IPS DF 6.9 (cell line): ENCODE measurements around the gene GDPD1.
"Not testable (repeated sequence)": the region's sequence is repeated elsewhere in the genome, so short reads cannot be mapped to it uniquely, and the experiment has no call there.

Experiments used
- DNase-seq: peaks from one replicate; pipeline ENCODE4 v3.0.0-alpha.2; 2013; ENCODE audit warnings: low read depth, low spot score
- H3K27ac ChIP-seq: one replicate; pipeline ENCODE4 v1.5.1; 2013; ENCODE audit warnings: low read length, control low read depth
- H3K27me3 ChIP-seq: 2 replicates; pipeline ENCODE4 v1.6.1; 2013; ENCODE audit warnings: mild to moderate bottlenecking, low read length; ENCODE audit not compliant: control insufficient read depth, insufficient read depth
- H3K36me3 ChIP-seq: 2 replicates; pipeline ENCODE4 v1.6.1; 2013; ENCODE audit warnings: low read length; ENCODE audit not compliant: control insufficient read depth, insufficient read depth
- H3K4me1 ChIP-seq: 2 replicates; pipeline ENCODE4 v1.6.1; 2013; ENCODE audit warnings: low read length; ENCODE audit not compliant: control insufficient read depth, insufficient read depth
- H3K4me3 ChIP-seq: 2 replicates; pipeline ENCODE4 v1.5.1; 2013; ENCODE audit warnings: mild to moderate bottlenecking, low read length
- H3K9me3 ChIP-seq: 2 replicates; pipeline ENCODE4 v1.6.1; 2013; ENCODE audit warnings: low read length, inconsistent platforms; ENCODE audit not compliant: control insufficient read depth, insufficient read depth
- WGBS: extraction: QIAGEN DNeasy Blood & Tissue Kit; methylation state at CpG from one replicate; pipeline ENCODE4 v1.1.7; 2013; ENCODE audit warnings: mixed read lengths, missing lambda C conversion rate; ENCODE audit not compliant: insufficient read length, insufficient coverage; 5-methylcytosine and 5-hydroxymethylcytosine counted together

GDPD1 gene

DNA sequence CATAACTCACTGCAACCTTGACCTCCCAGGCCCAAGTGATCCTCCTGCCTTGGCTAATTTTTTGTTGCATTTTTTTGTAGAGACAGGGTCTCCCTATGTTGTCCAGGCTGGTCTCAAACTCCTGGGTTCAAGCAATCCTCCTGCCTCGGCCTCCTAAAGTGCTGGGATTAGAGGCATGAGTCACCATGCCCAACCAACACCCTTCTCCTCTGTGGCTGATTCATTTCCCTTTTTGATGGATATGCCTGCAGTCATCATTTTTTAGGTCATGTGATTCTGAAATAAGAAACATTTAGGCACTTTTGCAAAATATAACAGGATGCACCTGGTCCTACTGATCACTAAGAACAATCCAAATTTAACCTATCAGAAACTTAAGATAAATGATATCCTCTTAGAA, 67.1 kb downstream of the GDPD1 start:
- WGBS, result no CpG with 5 or more reads among the region's 1 CpG
- Histone ChIP-seq H3K27ac (no peak overlapping the region), H3K4me1 (no peaks in the 10 kb centered on the region; the same call in 1 of the 2 replicates)

DNA sequence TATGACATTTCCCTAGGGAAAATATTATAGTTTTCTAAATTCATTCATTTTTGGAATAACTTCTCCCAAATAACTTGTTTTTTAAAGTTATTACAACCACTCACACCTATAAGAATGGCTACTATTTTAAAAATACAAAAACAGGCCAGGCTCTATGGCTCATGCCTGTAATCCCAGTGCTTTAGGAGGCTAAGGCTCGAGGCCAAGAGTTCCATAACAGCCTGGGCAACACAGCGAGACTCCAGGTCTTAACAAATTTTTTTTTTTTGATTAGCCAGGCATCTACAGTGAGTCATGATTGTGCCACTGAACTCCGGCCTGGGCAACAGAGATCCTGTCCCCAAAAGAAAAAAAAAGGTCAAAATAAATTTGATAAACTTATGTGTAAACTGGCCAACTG, 67.6 kb downstream of the GDPD1 start:
- no peak overlapping the region for H3K4me3 ChIP-seq

More for the DNA sequence above, 67.1 kb downstream of the GDPD1 start:
- H3K9me3 ChIP-seq, result no peaks in the 10 kb centered on the region
- no peak for DNase-seq
- no peaks in the 10 kb centered on the region for H3K36me3 ChIP-seq
- H3K4me3 ChIP-seq, result no peak overlapping the region
- no peaks in the 10 kb centered on the region for H3K27me3 ChIP-seq

DNA sequence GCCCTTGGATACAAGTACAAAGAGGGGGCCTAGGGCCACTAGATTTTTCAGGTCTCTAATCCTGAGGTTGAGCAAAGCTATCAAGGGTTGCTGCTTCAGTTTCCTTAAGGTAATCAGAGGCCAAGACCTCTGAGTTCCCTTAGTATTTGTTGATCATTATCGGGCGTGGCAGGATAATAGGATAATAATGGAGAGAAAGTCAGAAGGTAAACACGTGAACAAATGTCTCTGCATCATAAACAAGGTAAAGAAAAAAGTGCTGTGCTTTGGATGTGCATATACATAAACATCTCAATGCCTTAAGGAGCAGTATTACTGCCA, 69.6 kb downstream of the GDPD1 start:
- WGBS, result no CpG with 5 or more reads among the region's 3 CpGs
- no peaks in the 10 kb centered on the region; the same call in 1 of the 2 replicates for H3K4me1 ChIP-seq
- no peak overlapping the region for H3K4me3 ChIP-seq
- no peaks in the 10 kb centered on the region for H3K36me3 ChIP-seq
- H3K9me3 ChIP-seq, result no peaks in the 10 kb centered on the region
- no peak overlapping the region for H3K27ac ChIP-seq
- H3K27me3 ChIP-seq, result no peaks in the 10 kb centered on the region
- DNase-seq, result no peak

More for the DNA sequence above, 67.6 kb downstream of the GDPD1 start:
- no peaks in the 10 kb centered on the region for H3K27me3 ChIP-seq
- H3K9me3 ChIP-seq, result no peaks in the 10 kb centered on the region
- no peak overlapping the region for H3K27ac ChIP-seq
- H3K4me1 ChIP-seq, result no peaks in the 10 kb centered on the region; the same call in 1 of the 2 replicates
- DNase-seq, result no peak
- no CpG with 5 or more reads among the region's 3 CpGs for WGBS
- no peaks in the 10 kb centered on the region for H3K36me3 ChIP-seq

DNA sequence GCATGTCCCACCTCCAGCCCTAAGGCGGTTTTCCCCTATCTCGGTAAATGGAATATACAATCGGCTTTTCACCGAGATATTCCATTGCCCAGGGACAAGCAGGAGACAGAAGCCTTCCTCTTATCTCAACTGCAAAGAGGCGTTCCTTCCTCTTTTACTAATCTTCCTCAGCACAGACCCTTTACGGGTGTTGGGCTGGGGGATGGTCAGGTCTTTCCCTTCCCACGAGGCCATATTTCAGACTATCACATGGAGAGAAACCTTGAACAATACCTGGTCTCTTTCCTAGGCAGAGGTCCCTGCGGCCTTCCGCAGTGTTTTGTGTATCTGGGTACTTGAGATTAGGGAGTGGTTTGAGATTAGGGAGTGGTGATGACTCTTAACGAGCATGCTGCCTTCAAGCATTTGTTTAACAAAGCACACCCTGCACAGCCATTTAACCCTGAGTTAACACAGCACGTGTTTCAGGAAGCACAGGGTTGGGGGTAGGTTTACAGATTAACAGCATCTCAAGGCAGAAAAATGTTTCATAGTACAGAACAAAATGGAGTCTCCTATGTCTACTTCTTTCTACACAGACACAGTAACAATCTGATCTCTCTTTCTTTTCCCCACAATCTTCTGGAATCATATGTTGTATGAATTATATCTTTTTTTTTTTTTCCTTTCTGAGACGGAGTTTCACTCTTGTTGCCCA, 70.1 kb downstream of the GDPD1 start:
- WGBS, result no CpG with 5 or more reads among the region's 12 CpGs
- H3K4me3 ChIP-seq, H3K27me3 ChIP-seq, H3K4me1 ChIP-seq, H3K27ac ChIP-seq, H3K9me3 ChIP-seq, H3K36me3 ChIP-seq: not testable (repeated sequence)
- DNase-seq, result peak; percentile 20

DNA sequence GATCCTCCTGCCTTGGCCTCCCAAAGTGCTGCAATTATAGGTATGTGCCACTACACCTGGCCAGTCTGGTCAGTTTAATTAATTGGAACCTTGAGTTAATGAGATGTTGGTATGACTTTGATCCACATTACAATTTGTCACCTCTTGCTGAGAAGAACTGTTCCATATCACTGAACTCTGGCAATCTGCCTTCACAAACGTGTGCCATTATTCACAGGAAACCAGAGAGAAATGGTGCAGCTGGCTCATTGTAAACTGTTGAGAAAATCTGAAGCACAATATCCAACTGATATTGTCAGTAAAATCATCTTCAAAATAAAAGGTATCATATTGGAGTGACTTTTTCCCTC, 71.8 kb downstream of the GDPD1 start:
- no CpG with 5 or more reads among the region's 1 CpG for WGBS
- H3K9me3 ChIP-seq, result no peaks in the 10 kb centered on the region

DNA sequence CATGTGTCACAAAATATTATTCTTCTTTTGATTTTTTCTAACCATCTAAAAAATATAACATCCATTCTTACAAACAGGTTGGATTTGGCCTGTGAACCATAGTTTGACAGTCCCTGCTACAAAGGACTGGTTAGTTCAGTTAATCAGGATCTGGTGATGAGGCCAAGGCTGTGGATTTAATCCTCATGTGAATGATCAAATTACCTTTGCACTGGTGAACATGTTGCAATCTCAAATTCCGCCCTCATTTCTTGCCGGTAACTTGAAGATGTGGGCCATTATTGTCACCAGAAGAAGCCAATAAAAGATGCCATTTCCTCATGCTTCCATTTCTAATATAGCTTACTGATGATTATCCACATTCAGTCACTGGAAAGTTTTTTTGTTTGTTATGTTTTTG, 75.9 kb downstream of the GDPD1 start:
- Histone ChIP-seq H3K36me3 (no peaks in the 10 kb centered on the region), H3K9me3 (no peaks in the 10 kb centered on the region), H3K27ac (no peak overlapping the region), H3K4me3 (no peak overlapping the region), H3K27me3 (no peaks in the 10 kb centered on the region), H3K4me1 (no peaks in the 10 kb centered on the region)
- DNase-seq, result no peak
- whole genome bisulfite sequencing, result no CpG with 5 or more reads among the region's 2 CpGs

More for the DNA sequence above, 71.8 kb downstream of the GDPD1 start:
- no peaks in the 10 kb centered on the region for H3K36me3 ChIP-seq
- no peaks in the 10 kb centered on the region for H3K27me3 ChIP-seq
- DNase-seq, result no peak
- no peak overlapping the region for H3K4me3 ChIP-seq
- no peak overlapping the region for H3K27ac ChIP-seq
- no peaks in the 10 kb centered on the region; the same call in 1 of the 2 replicates for H3K4me1 ChIP-seq

GRCh38 chr17:59298521-59298920, 78.2 kb downstream of the GDPD1 start:
- H3K4me3 ChIP-seq, result no peak overlapping the region
- WGBS, result no CpG with 5 or more reads among the region's 2 CpGs

GRCh38 chr17:59299400-59300092, 79.2 kb downstream of the GDPD1 start:
- no peaks in the 10 kb centered on the region for H3K27me3 ChIP-seq
- no peaks in the 10 kb centered on the region for H3K4me1 ChIP-seq
- no peak overlapping the region for H3K4me3 ChIP-seq
- no peaks in the 10 kb centered on the region for H3K36me3 ChIP-seq
- no CpG with 5 or more reads among the region's 2 CpGs for WGBS
- DNase-seq, result no peak
- H3K9me3 ChIP-seq, result no peaks in the 10 kb centered on the region
- no peak overlapping the region for H3K27ac ChIP-seq

More at GRCh38 chr17:59298521-59298920, 78.2 kb downstream of the GDPD1 start:
- Histone ChIP-seq H3K9me3 (no peaks in the 10 kb centered on the region), H3K27me3 (no peaks in the 10 kb centered on the region), H3K4me1 (no peaks in the 10 kb centered on the region), H3K36me3 (no peaks in the 10 kb centered on the region), H3K27ac (no peak overlapping the region)
- no peak for DNase-seq

- Histone ChIP-seq H3K4me1 (no peaks in the 10 kb centered on the region), H3K27me3 (no peaks in the 10 kb centered on the region), H3K9me3 (no peaks in the 10 kb centered on the region), H3K4me3 (no peak overlapping the region), H3K27ac (no peak overlapping the region), H3K36me3 (no peaks in the 10 kb centered on the region)
- no peak for DNase-seq
- no CpG with 5 or more reads among the region's 5 CpGs for WGBS
Observed at GRCh38 chr17:59300941-59301340, 80.6 kb downstream of the GDPD1 start.

- DNase-seq, result no peak
- Histone ChIP-seq H3K36me3 (no peaks in the 10 kb centered on the region), H3K27me3 (no peaks in the 10 kb centered on the region), H3K9me3 (no peaks in the 10 kb centered on the region), H3K27ac (no peak overlapping the region), H3K4me1 (no peaks in the 10 kb centered on the region), H3K4me3 (no peak overlapping the region)
- no CpG with 5 or more reads among the region's 2 CpGs for WGBS
Observed at GRCh38 chr17:59304811-59305210, 84.5 kb downstream of the GDPD1 start.
